A549 (cell line): ENCODE measurements around the gene XPO6. TPM values are rescaled to one million over a fixed set of nuclear protein-coding genes. Genes with fewer than 3 reads are reported as not detected.
A peak's percentile ranks its signal among the peaks of the same experiment; 100 is the strongest.

ENCODE experiments used
- ATAC-seq, 2 experiments: fragments of 200-7000 bp in 1 of 2; fragments of >200 bp in 1 of 2; cut with Nextera tagmentation in 1 of 2; cut with Tn5 transposase in 1 of 2; 3 replicates each; pipeline versions ENCODE4 v1.8.0 to v1.9.1; 2018 to 2020; ENCODE audit warnings: mild to moderate bottlenecking in 1 of 2, moderate library complexity in 1 of 2
- CTCF ChIA-PET: fragments of 300-600 bp; sonication (Branson Sonifier 250); formaldehyde crosslinking; extraction: SDS; loops from one replicate; lab custom pipeline; 2021; ENCODE audit warnings: antibody characterized with exemption, inconsistent platforms; lab: Yijun Ruan, JAX
- POLR2A ChIA-PET: fragments of 350-600 bp; formaldehyde crosslinking; extraction: SDS; loops from one replicate; lab custom pipeline; 2021; ENCODE audit warnings: antibody characterized with exemption, inconsistent platforms; lab: Yijun Ruan, JAX
- DNase-seq, 2 experiments: peaks; one replicate each; pipeline versions ENCODE4 v3.0.0 to v3.0.0-alpha.2; 2011 to 2016; ENCODE audit warnings: low read depth in 1 of 2, low spot score in 1 of 2
- FAIRE-seq: peaks from 2 replicates; lab custom pipeline; 2011; peaks lifted over from hg19 to GRCh38; lab: Jason Lieb, UNC
- H3K27ac ChIP-seq, 2 experiments: fragments of >200 bp; sonication (Bioruptor Twin); formaldehyde crosslinking; 3 replicates each; pipeline ENCODE4 v1.5.1; 2016 to 2017
- H3K4me1 ChIP-seq: fragments of >200 bp; sonication (Bioruptor Twin); formaldehyde crosslinking; 3 replicates; pipeline ENCODE4 v1.6.1; 2016
- H3K4me2 ChIP-seq: fragments of >200 bp; sonication (Bioruptor Twin); formaldehyde crosslinking; 3 replicates; pipeline ENCODE4 v1.6.1; 2016
- H3K4me3 ChIP-seq: fragments of >200 bp; sonication (Bioruptor Twin); formaldehyde crosslinking; 3 replicates; pipeline ENCODE4 v1.5.1; 2016
- H3K9me3 ChIP-seq: fragments of >200 bp; sonication (Bioruptor Twin); formaldehyde crosslinking; 3 replicates; pipeline ENCODE4 v1.6.1; 2016
- BHLHE40 ChIP-seq: IDR thresholded peaks from 2 replicates; pipeline ENCODE4 v1.6.1; 2012; ENCODE audit warnings: low read depth, low read length, inconsistent platforms
- CBX8 ChIP-seq: fragments of 200-600 bp; sonication (generic); IDR thresholded peaks from 2 replicates; pipeline ENCODE4 v1.6.1; 2016
- CHD4 ChIP-seq: fragments of 200-600 bp; sonication (generic); IDR thresholded peaks from 2 replicates; pipeline ENCODE4 v1.6.1; 2016; ENCODE audit warnings: antibody characterized with exemption, mild to moderate bottlenecking, borderline replicate concordance
- EHF ChIP-seq: fragments of 250-450 bp; sonication (Bioruptor Pico); IDR thresholded peaks from 2 replicates; pipeline ENCODE4 v1.5.0; 2020; ENCODE audit warnings: mild to moderate bottlenecking
- FOSB ChIP-seq: fragments of 250-450 bp; sonication (Bioruptor Pico); IDR thresholded peaks from 2 replicates; pipeline ENCODE4 v1.5.0; 2020; ENCODE audit warnings: mild to moderate bottlenecking, moderate library complexity
- FOSL2 ChIP-seq, 2 experiments: fragments of 450-650 bp in 1 of 2; fragments of >200 bp in 1 of 2; sonication (Bioruptor Twin) in 1 of 2; formaldehyde crosslinking; IDR thresholded peaks; 2 replicates each; pipeline versions ENCODE4 v1.5.0 to v1.6.1; 2016 to 2020; ENCODE audit warnings: mild to moderate bottlenecking in 1 of 2, moderate library complexity in 1 of 2
- FOXS1 ChIP-seq: fragments of 250-450 bp; sonication (Bioruptor Pico); IDR thresholded peaks from 2 replicates; pipeline ENCODE4 v1.5.0; 2020; ENCODE audit warnings: mild to moderate bottlenecking, moderate library complexity
- HDAC2 ChIP-seq: fragments of 200-600 bp; sonication (generic); IDR thresholded peaks from 2 replicates; pipeline ENCODE4 v1.6.1; 2016
- HOXA7 ChIP-seq: fragments of 250-450 bp; sonication (Bioruptor Pico); IDR thresholded peaks from 2 replicates; pipeline ENCODE4 v1.5.0; 2020; ENCODE audit warnings: mild to moderate bottlenecking, moderate library complexity
- JUN ChIP-seq, 2 experiments: fragments of >200 bp; sonication (Bioruptor Twin); formaldehyde crosslinking; IDR thresholded peaks; 2 replicates in 1 of 2; 3 replicates in 1 of 2; pipeline ENCODE4 v1.6.1; 2016 to 2017
- KDM1A ChIP-seq: fragments of 200-600 bp; sonication (generic); IDR thresholded peaks from 2 replicates; pipeline ENCODE4 v1.6.1; 2016; ENCODE audit warnings: low read depth, mild to moderate bottlenecking
- KDM5A ChIP-seq: fragments of 200-600 bp; sonication (generic); IDR thresholded peaks from 2 replicates; pipeline ENCODE4 v1.6.1; 2016; ENCODE audit warnings: antibody characterized with exemption, mild to moderate bottlenecking
- MAFK ChIP-seq: fragments of 450-650 bp; IDR thresholded peaks from 2 replicates; pipeline ENCODE4 v1.6.1; 2014; ENCODE audit not compliant: partially characterized antibody
- MAZ ChIP-seq: fragments of 150-350 bp; IDR thresholded peaks from 2 replicates; pipeline ENCODE4 v1.6.1; 2014; ENCODE audit warnings: antibody characterized with exemption, low read depth, low read length, borderline replicate concordance
- MYC ChIP-seq: IDR thresholded peaks from 2 replicates; pipeline ENCODE4 v1.6.1; 2012; ENCODE audit warnings: mild to moderate bottlenecking, inconsistent platforms, low read length, improper control_type of control experiment, borderline replicate concordance
- RNF2 ChIP-seq: fragments of 200-600 bp; sonication (generic); IDR thresholded peaks from 2 replicates; pipeline ENCODE4 v1.6.1; 2016; ENCODE audit warnings: low read depth, mild to moderate bottlenecking, antibody characterized with exemption, moderate library complexity, borderline replicate concordance
- SREBF2 ChIP-seq: fragments of 450-650 bp; IDR thresholded peaks from 2 replicates; pipeline ENCODE4 v1.6.1; 2014; ENCODE audit warnings: mild to moderate bottlenecking, moderate library complexity
- TP53 ChIP-seq: fragments of 250-450 bp; sonication (Bioruptor Pico); IDR thresholded peaks from 2 replicates; pipeline ENCODE4 v1.5.0; 2021; ENCODE audit warnings: mild to moderate bottlenecking, moderate library complexity
- ZSCAN20 ChIP-seq: fragments of 250-450 bp; sonication (Bioruptor Pico); IDR thresholded peaks from 2 replicates; pipeline ENCODE4 v1.8.0; 2022; ENCODE audit warnings: mild to moderate bottlenecking, moderate library complexity
- WGBS: methylation state at CpG from one replicate; pipeline ENCODE4 v1.1.6; 2017; ENCODE audit errors: missing lambda C conversion rate; 5-methylcytosine and 5-hydroxymethylcytosine counted together
- polyA plus RNA-seq, 4 experiments: library from polyadenylated mRNA; depleted of rRNA in 3 of 4; stranded (reverse); fragments of >200 nt; fragmentation: RNase III in 1 of 4; extraction: RNeasy Plus Mini Kit Qiagen cat#74134 plus additional on column Dnase treatment in 1 of 4; gene quantifications; 2 replicates in 3 of 4; 3 replicates in 1 of 4; pipeline ENCODE4 v1.2.3, GENCODE V29; 2011 to 2017
- TF ChIP-seq, protein P1 (sequence below): IDR thresholded peaks from 2 replicates; pipeline ENCODE4 v1.6.1; 2012; ENCODE audit warnings: low read depth, borderline replicate concordance
- TF ChIP-seq, protein P2 (sequence below): IDR thresholded peaks from 2 replicates; pipeline ENCODE4 v1.6.1; 2012
- TF ChIP-seq, protein P3 (sequence below): fragments of 200-600 bp; sonication (generic); IDR thresholded peaks from 2 replicates; pipeline ENCODE4 v1.6.1; 2016; ENCODE audit warnings: antibody characterized with exemption, mild to moderate bottlenecking, moderate library complexity
- TF ChIP-seq, protein P4 (sequence below): fragments of 250-450 bp; sonication (Bioruptor Pico); IDR thresholded peaks from 2 replicates; pipeline ENCODE4 v1.5.0; 2020; ENCODE audit warnings: low read depth, mild to moderate bottlenecking, moderate library complexity

Gene XPO6
- polyA plus RNA-seq, 2 of the 4 experiments (the other 2 are of a cell fraction) = 63.0 to 108 TPM

DNA sequence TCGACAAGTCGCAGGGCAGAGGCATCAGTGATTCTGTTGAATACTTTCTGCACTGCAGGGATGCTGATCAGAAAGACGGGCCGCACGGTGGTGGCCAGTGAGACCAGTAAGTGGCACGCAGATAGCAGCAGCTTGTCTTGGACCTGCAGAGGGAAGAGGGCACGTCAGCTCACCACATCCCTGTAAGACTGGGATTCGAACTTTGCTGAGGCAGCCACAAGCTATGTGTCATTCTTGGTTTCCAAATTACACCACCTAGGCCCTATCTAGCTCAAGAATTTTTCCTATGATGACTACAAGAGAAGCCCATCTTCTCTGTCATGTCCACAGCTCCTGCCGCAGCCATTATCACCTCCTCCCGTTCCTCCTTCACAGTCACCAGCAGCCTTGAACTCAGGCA lies 98.9 kb downstream of the XPO6 start (continued):
- TF ChIP-seq, protein P1, sequence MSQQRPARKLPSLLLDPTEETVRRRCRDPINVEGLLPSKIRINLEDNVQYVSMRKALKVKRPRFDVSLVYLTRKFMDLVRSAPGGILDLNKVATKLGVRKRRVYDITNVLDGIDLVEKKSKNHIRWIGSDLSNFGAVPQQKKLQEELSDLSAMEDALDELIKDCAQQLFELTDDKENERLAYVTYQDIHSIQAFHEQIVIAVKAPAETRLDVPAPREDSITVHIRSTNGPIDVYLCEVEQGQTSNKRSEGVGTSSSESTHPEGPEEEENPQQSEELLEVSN = no peak
- no peak for TF ChIP-seq HDAC2
- no peak for TF ChIP-seq MYC
- TF ChIP-seq FOSL2 (IDR thresholded peaks at IDR 0.05) = no peak
- TF ChIP-seq FOSL2 (CRISPR knock-in tag; IDR thresholded peaks at IDR 0.05) = no peak
- TF ChIP-seq, all 56 proteins: peak for 0

DNA sequence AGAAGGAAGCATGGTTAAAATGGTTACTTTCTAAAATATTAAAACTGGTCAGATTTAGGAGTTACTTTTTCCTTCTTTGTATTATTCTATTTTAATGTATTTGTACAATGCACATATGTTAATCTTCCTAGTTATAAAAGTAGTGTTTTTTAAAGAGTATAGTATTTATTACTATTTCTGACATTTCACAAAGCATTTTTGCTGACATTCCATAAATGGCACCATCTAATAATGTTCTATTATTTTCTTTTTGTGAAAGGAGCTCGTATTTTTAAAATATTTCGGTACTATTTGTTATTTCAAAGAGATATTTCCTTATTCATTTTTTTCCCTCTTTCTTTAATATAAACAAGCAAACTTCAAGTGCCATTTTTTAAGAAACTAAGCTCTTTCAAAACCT lies 100.8 kb downstream of the XPO6 start:
- Histone ChIP-seq H3K27ac (no peak overlapping the region), H3K4me2 (no peak overlapping the region), H3K4me3 (no peak overlapping the region), H3K4me1 (no peaks in the 10 kb centered on the region), H3K9me3 (no peaks in the 10 kb centered on the region)
- TF ChIP-seq HDAC2 = no peak
- peak; percentile 45 for TF ChIP-seq MAFK
- DNase-seq (no peak), ATAC-seq (no peak), FAIRE-seq (no peak)
- POLR2A ChIA-PET = no interaction called here
- CTCF ChIA-PET = no interaction called here
- WGBS = 89% methylated on average over 2 of the region's 2 CpGs

DNA sequence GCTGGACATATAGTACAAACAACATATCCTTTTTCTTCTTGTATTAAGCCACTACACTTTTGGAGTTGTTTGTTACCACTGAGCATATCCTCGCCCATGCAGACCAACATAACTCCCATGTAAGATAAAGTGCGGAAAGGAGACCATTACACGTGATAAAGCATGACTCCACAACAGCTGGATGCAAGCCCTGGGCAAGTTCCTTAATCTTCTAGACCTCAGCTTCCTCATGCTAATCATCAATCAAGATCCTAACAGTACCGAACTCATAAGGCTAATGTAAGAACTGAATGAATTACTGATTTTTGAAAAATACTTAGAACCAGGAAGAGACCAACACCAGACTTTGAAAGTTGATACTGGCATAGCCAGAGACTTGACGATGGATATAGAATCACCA lies 101.3 kb downstream of the XPO6 start:
- H3K4me1 ChIP-seq = no peaks in the 10 kb centered on the region
- TF ChIP-seq, protein P2, sequence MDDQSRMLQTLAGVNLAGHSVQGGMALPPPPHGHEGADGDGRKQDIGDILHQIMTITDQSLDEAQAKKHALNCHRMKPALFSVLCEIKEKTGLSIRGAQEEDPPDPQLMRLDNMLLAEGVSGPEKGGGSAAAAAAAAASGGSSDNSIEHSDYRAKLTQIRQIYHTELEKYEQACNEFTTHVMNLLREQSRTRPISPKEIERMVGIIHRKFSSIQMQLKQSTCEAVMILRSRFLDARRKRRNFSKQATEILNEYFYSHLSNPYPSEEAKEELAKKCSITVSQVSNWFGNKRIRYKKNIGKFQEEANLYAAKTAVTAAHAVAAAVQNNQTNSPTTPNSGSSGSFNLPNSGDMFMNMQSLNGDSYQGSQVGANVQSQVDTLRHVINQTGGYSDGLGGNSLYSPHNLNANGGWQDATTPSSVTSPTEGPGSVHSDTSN = no peak
- 91% methylated on average over 5 of the region's 5 CpGs for WGBS
- ChIA-PET POLR2A (no interaction called here), CTCF (no interaction called here)
- no peak overlapping the region for H3K4me2 ChIP-seq
- no peak overlapping the region for H3K27ac ChIP-seq
- FAIRE-seq = no peak
- H3K9me3 ChIP-seq = no peaks in the 10 kb centered on the region
- no peak for DNase-seq
- H3K4me3 ChIP-seq = no peak overlapping the region
- no peak for ATAC-seq

DNA sequence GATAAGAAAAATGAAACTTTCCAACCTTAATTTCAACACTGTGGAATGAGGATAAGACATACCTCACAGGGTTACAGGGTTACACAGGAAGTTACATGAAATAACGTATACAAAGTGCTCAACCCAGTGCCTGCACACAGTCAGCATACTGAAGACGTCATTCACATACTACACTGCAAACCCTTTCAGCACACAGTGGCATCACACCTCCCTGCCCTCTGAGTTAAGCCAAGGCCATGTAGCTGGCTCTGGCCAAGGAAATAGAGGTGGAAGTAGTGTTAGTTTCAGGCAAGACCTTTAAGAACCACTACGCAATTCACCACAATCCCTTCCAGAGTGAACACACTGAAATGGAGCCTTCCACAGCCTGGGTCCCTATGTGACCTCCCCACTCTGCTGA lies 101.7 kb downstream of the XPO6 start:
- Histone ChIP-seq H3K4me1 (no peaks in the 10 kb centered on the region), H3K27ac (no peak overlapping the region), H3K9me3 (no peaks in the 10 kb centered on the region), H3K4me3 (no peak overlapping the region), H3K4me2 (no peak overlapping the region)
- WGBS = 81% methylated on average over 3 of the region's 3 CpGs
- FAIRE-seq (no peak), DNase-seq (no peak), ATAC-seq (no peak)
- TF ChIP-seq, protein P1 = no peak
- TF ChIP-seq TP53 (CRISPR knock-in tag) (no peak), EHF (CRISPR knock-in tag) (no peak), FOXS1 (no peak), ZSCAN20 (CRISPR knock-in tag) (no peak), RNF2 (no peak), SREBF2 (no peak), CHD4 (no peak), MAZ (no peak), KDM1A (no peak), KDM5A (no peak), FOSB (CRISPR knock-in tag) (no peak), CBX8 (no peak), JUN (IDR thresholded peaks at IDR 0.05) (no peak), FOSL2 (IDR thresholded peaks at IDR 0.05) (no peak), FOSL2 (CRISPR knock-in tag; IDR thresholded peaks at IDR 0.05) (no peak), BHLHE40 (no peak), HOXA7 (CRISPR knock-in tag) (no peak)
- TF ChIP-seq, protein P3, sequence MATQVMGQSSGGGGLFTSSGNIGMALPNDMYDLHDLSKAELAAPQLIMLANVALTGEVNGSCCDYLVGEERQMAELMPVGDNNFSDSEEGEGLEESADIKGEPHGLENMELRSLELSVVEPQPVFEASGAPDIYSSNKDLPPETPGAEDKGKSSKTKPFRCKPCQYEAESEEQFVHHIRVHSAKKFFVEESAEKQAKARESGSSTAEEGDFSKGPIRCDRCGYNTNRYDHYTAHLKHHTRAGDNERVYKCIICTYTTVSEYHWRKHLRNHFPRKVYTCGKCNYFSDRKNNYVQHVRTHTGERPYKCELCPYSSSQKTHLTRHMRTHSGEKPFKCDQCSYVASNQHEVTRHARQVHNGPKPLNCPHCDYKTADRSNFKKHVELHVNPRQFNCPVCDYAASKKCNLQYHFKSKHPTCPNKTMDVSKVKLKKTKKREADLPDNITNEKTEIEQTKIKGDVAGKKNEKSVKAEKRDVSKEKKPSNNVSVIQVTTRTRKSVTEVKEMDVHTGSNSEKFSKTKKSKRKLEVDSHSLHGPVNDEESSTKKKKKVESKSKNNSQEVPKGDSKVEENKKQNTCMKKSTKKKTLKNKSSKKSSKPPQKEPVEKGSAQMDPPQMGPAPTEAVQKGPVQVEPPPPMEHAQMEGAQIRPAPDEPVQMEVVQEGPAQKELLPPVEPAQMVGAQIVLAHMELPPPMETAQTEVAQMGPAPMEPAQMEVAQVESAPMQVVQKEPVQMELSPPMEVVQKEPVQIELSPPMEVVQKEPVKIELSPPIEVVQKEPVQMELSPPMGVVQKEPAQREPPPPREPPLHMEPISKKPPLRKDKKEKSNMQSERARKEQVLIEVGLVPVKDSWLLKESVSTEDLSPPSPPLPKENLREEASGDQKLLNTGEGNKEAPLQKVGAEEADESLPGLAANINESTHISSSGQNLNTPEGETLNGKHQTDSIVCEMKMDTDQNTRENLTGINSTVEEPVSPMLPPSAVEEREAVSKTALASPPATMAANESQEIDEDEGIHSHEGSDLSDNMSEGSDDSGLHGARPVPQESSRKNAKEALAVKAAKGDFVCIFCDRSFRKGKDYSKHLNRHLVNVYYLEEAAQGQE = no peak
- TF ChIP-seq, protein P4, sequence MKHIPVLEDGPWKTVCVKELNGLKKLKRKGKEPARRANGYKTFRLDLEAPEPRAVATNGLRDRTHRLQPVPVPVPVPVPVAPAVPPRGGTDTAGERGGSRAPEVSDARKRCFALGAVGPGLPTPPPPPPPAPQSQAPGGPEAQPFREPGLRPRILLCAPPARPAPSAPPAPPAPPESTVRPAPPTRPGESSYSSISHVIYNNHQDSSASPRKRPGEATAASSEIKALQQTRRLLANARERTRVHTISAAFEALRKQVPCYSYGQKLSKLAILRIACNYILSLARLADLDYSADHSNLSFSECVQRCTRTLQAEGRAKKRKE (CRISPR knock-in tag) = no peak
- CTCF ChIA-PET = no interaction called here
- POLR2A ChIA-PET = no interaction called here
